PC-3 (cell line): Measurements from ENCODE around the gene GAS2L3.

Experiments
- EZH2 ChIP-seq: fragments of 300-600 bp; sonication (generic); IDR thresholded peaks from one replicate; pipeline ENCODE4 v1.6.1; 2017; ENCODE audit warnings: antibody characterized with exemption, mild to moderate bottlenecking, low read length; ENCODE audit not compliant: unreplicated experiment
- EZH2phosphoT487 ChIP-seq: fragments of 300-600 bp; sonication (generic); IDR thresholded peaks from 2 replicates; pipeline ENCODE4 v1.6.1; 2018; ENCODE audit warnings: mild to moderate bottlenecking, antibody characterized with exemption, low read length, borderline replicate concordance
- TF ChIP-seq, protein P1 (sequence below): fragments of 300-600 bp; sonication (generic); conservative IDR thresholded peaks from 2 replicates; pipeline ENCODE4 v1.5.1; 2017; ENCODE audit warnings: antibody characterized with exemption, low read depth, mild to moderate bottlenecking, low read length

DNA sequence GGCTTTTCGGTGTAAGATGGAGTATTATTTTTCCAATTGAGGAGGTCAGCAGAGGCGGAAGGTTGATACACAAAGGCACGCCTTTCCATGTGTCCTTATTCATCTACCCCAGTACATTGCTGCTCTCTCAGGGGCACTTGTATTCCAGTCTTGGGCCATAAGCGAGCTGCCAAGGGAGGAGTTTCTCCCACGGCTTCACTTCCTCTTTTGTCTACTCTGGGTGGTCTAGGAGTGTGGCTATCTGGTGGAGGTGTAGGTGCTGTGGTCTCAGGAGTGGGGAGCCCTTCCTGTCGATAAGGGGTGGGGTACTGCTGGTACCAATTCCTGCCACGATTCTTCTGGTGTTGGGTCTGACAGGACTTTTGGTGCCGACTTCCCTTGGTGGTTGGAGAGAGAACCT lies 73.4 kb downstream of the GAS2L3 start:
- TF ChIP-seq EZH2, result no peak
- TF ChIP-seq, protein P1, sequence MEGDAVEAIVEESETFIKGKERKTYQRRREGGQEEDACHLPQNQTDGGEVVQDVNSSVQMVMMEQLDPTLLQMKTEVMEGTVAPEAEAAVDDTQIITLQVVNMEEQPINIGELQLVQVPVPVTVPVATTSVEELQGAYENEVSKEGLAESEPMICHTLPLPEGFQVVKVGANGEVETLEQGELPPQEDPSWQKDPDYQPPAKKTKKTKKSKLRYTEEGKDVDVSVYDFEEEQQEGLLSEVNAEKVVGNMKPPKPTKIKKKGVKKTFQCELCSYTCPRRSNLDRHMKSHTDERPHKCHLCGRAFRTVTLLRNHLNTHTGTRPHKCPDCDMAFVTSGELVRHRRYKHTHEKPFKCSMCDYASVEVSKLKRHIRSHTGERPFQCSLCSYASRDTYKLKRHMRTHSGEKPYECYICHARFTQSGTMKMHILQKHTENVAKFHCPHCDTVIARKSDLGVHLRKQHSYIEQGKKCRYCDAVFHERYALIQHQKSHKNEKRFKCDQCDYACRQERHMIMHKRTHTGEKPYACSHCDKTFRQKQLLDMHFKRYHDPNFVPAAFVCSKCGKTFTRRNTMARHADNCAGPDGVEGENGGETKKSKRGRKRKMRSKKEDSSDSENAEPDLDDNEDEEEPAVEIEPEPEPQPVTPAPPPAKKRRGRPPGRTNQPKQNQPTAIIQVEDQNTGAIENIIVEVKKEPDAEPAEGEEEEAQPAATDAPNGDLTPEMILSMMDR, result no peak
- TF ChIP-seq EZH2phosphoT487, result no peak
